NCI-H1092 treated with DMSO at 0.1 percent for 48 hours (cell line): Measurements from ENCODE around the gene RANGAP1.

Experiments
- DNase-seq: peaks from one replicate; lab custom pipeline; 2025; lab: John Stamatoyannopoulos, UW

Gene RANGAP1

DNA sequence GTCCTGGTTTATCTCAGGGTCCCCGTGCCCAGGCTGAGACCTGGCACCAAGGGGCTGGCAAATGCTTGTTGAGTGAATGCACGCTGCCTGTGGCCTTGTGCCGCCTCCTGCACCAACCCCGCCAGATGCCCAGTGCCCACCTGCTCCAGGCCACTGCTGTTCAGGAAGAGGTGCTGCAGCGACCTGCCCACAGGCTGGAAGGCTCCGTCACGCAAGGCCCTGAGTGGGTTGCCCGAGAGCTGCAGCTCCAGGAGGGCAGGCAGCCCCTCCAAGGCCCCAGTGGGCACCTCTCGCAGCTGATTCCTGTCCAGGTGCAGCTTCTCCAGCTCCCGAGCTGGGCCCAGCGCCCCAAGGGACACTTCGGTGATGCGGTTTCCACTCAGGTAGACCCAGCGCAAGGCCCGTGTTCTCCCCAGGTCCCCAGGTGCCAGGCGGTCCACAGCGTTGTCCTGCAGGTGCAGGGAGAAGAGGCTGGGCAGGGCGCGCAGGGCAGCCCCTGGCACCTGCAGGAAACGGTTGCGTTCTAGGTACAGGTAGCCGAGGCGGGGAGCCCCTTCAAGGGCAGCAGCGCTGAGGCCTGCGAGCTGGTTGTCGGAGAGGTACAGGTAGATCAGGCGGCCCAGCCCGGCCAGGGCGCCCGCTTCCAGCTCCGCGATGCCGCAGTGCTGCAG, 48.8 kb downstream of the RANGAP1 start:
- no peak for DNase-seq

DNA sequence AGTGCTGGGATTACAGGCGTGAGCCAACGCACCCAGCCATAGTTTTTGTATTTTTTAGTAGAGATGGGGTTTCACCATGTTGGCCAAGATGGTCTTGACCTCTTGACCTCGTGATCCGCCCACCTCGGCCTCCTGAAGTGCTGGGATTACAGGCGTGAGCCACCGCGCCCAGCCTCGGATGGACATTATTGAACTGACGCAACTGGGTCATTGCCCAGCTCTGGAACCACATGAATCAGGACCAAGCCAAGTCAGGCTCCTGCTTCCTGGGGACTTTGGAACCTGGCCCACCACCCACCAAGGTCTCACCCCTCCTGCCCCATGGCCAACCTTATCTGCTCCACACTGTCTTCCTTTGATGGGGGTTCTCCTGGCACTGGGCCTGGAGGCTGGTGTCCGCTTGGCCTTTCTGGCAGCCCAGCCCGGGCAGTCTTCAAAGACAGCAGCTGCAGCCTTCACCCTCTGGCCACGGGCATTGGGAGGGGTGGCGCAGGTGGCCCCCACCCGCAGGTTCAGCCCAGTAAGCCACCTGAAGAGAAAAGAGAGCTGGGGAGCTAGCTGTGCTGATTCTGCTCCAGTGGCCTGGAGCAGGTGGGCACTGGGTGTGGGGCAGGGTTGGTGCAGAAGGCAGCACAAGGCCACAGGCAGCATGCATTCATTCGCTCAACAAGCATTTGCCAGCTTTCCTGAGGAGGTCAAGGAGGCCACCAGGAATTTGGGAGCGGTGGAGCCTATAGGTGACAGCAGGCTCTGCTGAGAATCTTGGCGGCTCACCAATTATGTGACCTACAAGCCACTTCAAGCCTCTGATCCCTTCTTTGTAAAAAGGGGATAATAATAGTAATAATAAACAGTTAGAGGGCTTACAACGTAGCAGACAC, 50.9 kb downstream of the RANGAP1 start:
- DNase-seq, result no peak

GRCh38 chr22:41231369-41231768, 54.6 kb downstream of the RANGAP1 start:
- DNase-seq, result no peak

DNA sequence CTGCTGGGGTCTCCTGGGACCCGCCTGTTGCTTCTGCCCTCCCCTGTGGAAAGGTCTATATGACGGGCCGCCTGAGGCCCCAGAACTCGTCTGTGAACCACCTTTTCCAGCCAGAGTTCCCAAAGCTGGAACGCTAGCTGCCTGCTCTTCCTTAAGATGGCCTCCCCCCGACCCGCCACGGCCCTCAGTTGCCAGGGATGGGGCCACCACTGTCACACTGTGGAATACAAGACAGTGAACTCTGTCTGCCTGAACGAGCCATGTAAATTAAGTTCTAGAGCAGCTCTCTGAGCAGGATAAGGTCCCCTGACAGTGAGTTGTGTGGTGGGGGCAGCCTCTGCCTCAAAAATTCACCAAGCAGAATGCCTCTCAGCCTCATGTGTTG, 55.6 kb downstream of the RANGAP1 start:
- no peak for DNase-seq

DNA sequence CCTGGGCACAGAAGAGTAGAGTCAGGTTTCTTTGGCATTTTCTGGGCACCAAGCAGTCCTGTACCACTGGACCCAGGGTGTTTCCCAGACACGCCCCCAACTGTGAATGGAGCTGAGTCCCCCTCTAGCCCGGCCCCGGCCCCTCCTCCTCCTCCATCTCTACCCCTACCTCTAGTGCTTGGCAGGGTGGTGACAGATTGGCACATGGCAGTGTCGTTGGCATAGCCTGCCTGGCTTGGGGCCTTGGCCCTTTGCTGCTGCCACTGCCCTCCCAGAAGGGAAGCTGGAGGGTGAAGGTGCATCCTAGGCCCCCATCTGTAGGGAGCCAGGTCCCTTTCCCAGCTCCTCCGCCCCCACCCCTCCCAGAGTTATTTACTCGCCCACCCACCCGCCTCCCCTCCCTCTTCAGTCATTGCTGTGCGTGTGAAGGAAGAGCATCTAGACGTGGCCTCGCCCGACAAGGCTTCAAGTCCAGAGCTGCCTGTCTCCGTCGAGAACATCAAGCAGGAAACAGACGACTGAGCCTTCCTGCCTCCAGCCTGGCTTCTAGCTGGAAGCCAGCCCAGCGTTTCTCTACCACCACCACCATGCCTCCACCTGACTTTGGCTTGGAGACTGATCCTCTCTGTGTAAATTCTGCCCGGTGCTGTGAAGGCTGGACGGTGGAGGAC, 56.1 kb downstream of the RANGAP1 start:
- DNase-seq, result no peak

DNA sequence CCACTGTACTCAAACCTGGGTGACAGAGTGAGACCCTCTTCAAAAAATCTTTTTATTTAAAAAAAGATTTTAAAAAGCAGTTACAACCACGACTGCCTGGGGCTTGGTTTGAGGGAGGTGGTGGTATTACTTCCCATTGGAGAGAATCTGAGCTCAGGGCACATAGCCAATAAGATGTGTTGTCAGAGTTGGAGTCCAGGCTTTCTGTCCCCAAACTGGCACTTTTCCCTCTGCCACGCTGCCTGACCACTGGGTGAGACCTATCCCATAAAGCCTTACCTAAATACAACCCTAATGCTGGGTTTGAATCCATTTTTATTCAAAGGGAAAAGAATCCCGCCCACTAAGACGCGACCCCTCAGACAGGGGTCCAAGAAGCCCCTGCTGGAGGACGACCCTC, 56.8 kb downstream of the RANGAP1 start:
- no peak for DNase-seq

DNA sequence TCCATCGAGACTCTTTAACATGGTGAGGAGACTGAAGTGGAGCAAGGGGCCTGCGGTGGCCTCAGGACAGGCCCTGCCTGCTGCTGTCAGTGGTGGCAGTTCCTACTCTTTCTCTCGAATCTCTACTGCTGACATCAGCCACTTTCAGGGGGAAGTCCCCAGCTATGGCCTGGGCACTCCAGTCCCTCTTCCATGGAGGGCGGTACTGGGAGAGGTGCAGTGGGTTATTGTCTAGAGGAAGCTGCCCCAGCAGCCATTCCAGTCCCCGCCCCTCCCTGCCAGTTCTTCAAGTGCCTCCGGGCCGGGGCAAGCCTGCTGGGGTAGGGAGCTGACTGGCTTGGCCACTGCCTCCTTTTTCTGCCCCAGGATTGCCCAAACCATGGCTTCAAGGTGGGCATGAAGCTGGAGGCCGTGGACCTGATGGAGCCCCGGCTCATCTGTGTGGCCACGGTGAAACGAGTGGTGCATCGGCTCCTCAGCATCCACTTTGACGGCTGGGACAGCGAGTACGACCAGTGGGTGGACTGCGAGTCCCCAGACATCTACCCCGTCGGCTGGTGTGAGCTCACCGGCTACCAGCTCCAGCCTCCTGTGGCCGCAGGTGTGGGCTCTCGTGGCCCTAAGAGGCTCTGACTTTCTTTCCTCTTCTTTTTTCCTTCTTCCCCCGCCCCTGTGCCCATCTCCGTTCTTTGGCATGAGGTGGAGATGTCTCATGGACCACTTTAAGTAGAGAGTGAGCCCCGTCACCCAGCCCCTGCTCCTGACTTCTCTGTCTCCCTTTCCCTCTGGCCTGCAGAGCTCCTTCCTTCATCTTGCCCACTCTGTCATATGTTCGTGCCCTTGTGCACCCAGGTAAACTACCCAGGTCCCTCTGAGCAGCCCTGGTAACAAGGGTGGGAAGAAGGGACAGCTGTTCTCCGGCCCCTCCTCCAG, 59.0 kb downstream of the RANGAP1 start:
- DNase-seq, result no peak

- DNase-seq, result no peak
Observed at GRCh38 chr22:41223535-41223934, 62.5 kb downstream of the RANGAP1 start.

DNA sequence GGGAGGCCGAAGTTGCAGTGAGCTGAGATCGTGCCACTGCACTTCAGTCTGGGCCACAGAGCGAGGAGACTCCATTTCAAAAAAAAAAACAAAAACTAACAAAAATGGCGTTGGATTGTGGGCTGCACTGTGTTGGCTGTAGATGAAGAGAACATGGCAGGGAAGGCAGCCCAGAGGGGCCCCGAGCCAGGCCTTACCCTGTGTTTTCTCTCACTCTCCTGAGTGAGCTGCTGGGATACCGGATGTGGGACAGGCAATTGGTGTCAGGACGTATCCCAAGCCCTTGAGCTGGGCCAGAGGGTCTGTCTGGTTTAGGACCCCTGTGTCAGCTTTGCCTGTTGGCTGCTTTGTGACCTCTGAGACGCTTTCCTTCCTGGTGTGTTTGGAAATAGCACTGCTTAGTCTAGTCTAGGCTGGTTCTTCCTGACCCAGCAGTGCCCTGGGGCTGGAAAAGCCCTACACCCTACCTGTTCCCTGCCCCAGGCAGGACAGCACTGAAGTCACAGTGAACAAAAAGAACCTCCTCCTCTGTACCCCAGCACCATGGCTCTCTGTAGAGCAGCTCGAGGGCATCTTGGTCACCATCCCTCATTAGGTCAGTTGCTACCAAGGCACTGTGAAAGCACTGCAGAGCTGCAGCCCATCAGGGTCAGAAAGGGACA, 63.0 kb downstream of the RANGAP1 start:
- no peak for DNase-seq

- DNase-seq, result peak; percentile 80
Observed at GRCh38 chr22:41217553-41218157, 68.3 kb downstream of the RANGAP1 start.

GRCh38 chr22:41216984-41217383, 69.0 kb downstream of the RANGAP1 start:
- DNase-seq, result peak; percentile 80

DNA sequence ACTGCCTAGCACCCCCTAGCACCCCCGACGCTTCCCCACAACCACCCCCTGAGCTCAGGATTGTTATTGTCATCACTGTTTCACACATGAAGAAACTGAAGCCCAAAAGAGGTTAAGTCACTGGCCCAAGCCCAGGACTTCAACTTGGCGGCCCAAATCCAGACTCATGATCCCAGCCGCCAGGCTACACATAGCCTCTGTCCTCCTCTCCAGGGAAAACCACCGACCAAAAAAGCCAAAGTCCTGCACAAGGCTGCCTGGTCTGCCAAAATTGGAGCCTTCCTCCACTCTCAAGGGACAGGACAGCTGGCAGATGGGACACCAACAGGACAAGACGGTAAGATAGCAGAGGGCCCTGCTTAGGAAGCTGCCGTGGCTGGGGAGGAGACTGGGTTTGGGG, 70.1 kb downstream of the RANGAP1 start:
- no peak for DNase-seq

GRCh38 chr22:41215409-41215808, 70.6 kb downstream of the RANGAP1 start:
- no peak for DNase-seq

DNA sequence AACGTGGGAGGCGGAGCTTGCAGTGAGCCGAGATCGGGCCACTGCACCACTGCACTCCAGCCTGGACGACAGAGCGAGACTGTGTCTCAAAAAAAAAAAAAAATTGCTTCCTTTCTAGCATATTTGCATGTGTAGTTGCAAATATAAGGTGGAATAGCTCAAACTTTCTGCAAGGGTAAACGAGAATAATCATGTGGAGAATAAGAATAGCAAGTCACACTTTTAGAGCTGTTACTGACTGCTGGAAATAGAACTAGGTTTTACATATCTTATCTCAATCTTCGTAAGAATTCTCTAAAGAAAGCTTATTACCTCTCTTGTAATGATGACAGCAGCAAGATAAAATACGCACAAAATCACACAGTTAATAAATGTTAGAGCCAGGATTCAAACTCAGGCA, 79.3 kb downstream of the RANGAP1 start:
- DNase-seq, result no peak

DNA sequence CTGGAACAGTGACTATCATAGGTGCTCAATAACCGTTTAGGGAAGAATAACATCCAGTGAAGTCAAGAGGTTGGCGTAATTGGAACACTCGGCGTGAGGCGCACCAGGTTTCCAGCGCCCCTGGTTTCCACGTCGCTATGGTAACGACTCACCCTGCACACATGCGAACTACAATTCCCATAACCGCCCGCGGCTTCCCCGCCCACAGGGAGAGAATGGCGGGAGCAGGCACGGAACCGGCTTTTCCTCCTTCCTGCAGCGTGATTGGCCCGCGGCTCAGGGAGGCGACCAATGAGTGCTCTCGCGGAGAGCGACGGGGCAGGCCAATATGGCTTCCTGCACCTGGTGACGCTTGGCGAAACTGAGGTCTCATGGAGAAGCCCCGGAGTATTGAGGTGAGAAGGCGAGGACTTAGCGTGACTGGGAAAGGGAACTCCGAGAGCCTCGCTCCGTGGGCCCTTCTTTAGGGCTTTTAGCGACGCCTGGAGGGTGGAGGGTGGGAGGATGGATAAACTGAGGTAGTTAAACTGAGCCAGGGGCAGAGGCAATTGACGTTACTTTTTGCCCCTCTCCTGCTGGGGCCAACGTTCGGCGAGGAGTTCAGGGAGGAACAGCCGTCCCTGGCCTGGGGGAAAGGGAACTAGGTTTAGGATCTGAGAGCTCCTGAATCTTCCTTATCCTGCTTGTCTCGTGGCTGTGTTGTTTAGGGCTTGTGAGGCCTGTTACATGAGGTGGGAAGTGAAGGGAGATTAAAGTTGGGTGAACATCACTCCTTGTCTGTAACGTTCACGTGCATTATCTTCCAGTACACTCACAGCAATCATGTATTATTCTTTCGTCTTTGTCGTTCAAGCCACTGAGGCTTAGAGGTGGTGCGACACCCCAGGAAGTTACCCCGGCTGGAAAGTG, 80.7 kb downstream of the RANGAP1 start, which contains the start of gene L3MBTL2:
TSS of gene L3MBTL2 (plus strand) at position 321 of the 909 bp plus-strand sequence. CDS start at position 372, 51 bp downstream.
- peak; percentile 96 for DNase-seq

DNA sequence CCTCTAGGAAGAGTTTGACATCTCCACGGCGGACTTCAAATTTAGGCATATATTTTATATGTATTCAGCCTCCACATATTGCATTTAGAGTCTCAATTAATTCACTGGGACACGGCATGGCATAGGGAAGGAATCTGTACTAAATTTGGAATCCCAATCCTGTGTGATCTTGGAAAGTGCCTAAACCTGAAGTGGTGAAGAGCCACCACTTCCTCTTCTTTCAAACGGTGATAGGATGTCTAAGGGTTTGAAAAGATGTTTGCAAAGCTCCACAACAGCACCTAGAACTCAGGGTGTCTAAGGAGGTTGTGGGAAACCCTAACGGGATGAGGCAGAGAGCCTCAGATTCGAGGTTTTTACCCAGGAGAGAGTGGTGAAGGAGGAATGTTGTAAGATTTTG, 81.9 kb downstream of the RANGAP1 start:
- no peak for DNase-seq

- DNase-seq, result no peak
Observed at GRCh38 chr22:41203118-41203517, 82.9 kb downstream of the RANGAP1 start.

DNA sequence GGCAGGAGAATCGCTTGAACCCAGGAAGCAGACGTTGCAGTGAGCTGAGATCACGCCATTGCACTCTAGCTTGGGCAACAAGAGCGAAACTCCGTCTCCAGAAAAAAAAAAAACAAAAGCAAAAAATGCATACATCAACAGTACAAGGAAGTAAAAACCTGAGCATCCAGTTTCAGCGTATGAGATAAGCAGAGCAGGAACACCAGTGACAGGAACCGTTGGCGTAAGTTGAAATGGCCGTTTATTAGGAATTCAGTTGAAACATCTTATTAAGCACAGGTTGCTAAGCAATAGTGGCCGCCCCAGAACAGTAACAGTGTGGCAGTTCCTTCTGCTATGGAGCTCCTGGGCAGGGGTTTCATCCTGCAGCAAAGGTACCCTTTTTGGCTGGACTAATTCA, 84.8 kb downstream of the RANGAP1 start:
- no peak for DNase-seq

GRCh38 chr22:41198027-41198580, 87.9 kb downstream of the RANGAP1 start:
- DNase-seq, result no peak
